Gastrocnemius medialis (tissue), 4 donors: ENCODE results near the gene HSD11B1L. TPM values are rescaled to one million over a fixed set of nuclear protein-coding genes. Genes with fewer than 3 reads are reported as not detected.

ENCODE experiments used
- ATAC-seq, 2 donors: fragments of 150-250 bp; one replicate each; pipeline ENCODE4 v1.9.1; 2016
- DNase-seq, 2 donors: peaks; one replicate each; pipeline ENCODE4 v3.0.0-alpha.2; 2019
- H3K27ac ChIP-seq, 4 donors: fragments of 200-600 bp; sonication (generic); 1 replicate in 1 of 4; 2 replicates in 3 of 4; pipeline ENCODE4 v1.5.1; 2016 to 2018; ENCODE audit warnings: mild to moderate bottlenecking in 2 of 4, moderate library complexity in 1 of 4
- H3K27me3 ChIP-seq, 3 donors: fragments of 200-600 bp; sonication (generic) in 2 of 3; 1 replicate in 1 of 3; 2 replicates in 2 of 3; pipeline versions ENCODE4 v1.5.1 to v1.6.0; 2016 to 2019; ENCODE audit warnings: mild to moderate bottlenecking in 1 of 3, moderate library complexity in 1 of 3
- H3K36me3 ChIP-seq, 2 donors: fragments of 200-600 bp; sonication (generic) in 1 of 2; one replicate each; pipeline ENCODE4 v1.5.1; 2017 to 2018
- H3K4me1 ChIP-seq, 2 donors: fragments of 200-600 bp; sonication (generic) in 1 of 2; one replicate each; pipeline ENCODE4 v1.5.1; 2016 to 2017; ENCODE audit warnings: mild to moderate bottlenecking in 2 of 2
- H3K4me3 ChIP-seq, 4 donors: fragments of 200-600 bp; sonication (generic) in 3 of 4; 1 replicate in 1 of 4; 2 replicates in 3 of 4; pipeline ENCODE4 v1.5.1; 2016 to 2019; ENCODE audit warnings: mild to moderate bottlenecking in 2 of 4
- H3K9me3 ChIP-seq, 3 donors: fragments of 200-600 bp; sonication (generic) in 2 of 3; 1 replicate in 1 of 3; 2 replicates in 2 of 3; pipeline ENCODE4 v1.5.1; 2016 to 2019
- CTCF ChIP-seq, 5 experiments: fragments of 450-650 bp in 3 of 5; fragments of 200-600 bp in 2 of 5; sonication (generic) in 2 of 5; IDR thresholded peaks in 4 of 5; conservative IDR thresholded peaks in 1 of 5; 1 replicate in 4 of 5; 2 replicates in 1 of 5; pipeline ENCODE4 v1.5.1; 2016 to 2019; ENCODE audit warnings: antibody characterized with exemption in 5 of 5, mild to moderate bottlenecking in 3 of 5, moderate library complexity in 3 of 5
- POLR2A ChIP-seq, 2 donors: fragments of 450-650 bp; IDR thresholded peaks; one replicate each; pipeline ENCODE4 v1.6.1; 2017; ENCODE audit warnings: antibody characterized with exemption in 2 of 2, mild to moderate bottlenecking in 2 of 2, moderate library complexity in 2 of 2
- in situ Hi-C, 4 donors: fragments of 200-750 bp; cut with MboI; loops; one replicate each; pipeline versions ENCODE4 v1.15.0 to v1.8.0; 2017; ENCODE audit warnings: low sequenced_read_pairs in 4 of 4
- intact Hi-C: fragments of 100-400 bp; cut with DNase I; formaldehyde crosslinking; loops from one replicate; pipeline ENCODE4 v1.15.1; 2023; ENCODE audit warnings: low total_unique reads
- total RNA-seq, 4 donors: library from RNA; depleted of rRNA; stranded (reverse); fragments of >200 nt; gene quantifications; one replicate each; pipeline versions ENCODE4 v1.1.0 to v1.2.3, GENCODE V29; 2016

Gene HSD11B1L
- total RNA-seq, 4 donors from 2014 or later: 5.8 to 33.2 (median 21.5) TPM

GRCh38 chr19:5644037-5644436 lies 36.8 kb upstream of the HSD11B1L start:
- no peak overlapping the region for H3K27ac ChIP-seq
- no peak for ATAC-seq
- H3K36me3 ChIP-seq: peaks cover 0 to 48% of the 10 kb centered on the region in 2 donors
- H3K4me3 ChIP-seq: no peak overlapping the region
- H3K4me1 ChIP-seq: peaks cover 0 to 5% of the 10 kb centered on the region in 2 donors
- DNase-seq: no peak
- in situ Hi-C loops (no loop called here), intact Hi-C loops (no loop called here)
- TF ChIP-seq CTCF (IDR thresholded peaks at IDR 0.05 in 4 of 5, conservative IDR thresholded peaks at IDR 0.05 in 1 of 5) (no peak), POLR2A (IDR thresholded peaks at IDR 0.05) (no peak)
- no peaks in the 10 kb centered on the region for H3K27me3 ChIP-seq
- no peaks in the 10 kb centered on the region for H3K9me3 ChIP-seq

GRCh38 chr19:5645409-5645808 lies 35.4 kb upstream of the HSD11B1L start:
- Histone ChIP-seq H3K4me3 (no peak overlapping the region), H3K36me3 (peaks cover 0 to 58% of the 10 kb centered on the region in 2 donors), H3K9me3 (no peaks in the 10 kb centered on the region), H3K4me1 (peaks cover 0 to 3% of the 10 kb centered on the region in 2 donors), H3K27me3 (no peaks in the 10 kb centered on the region), H3K27ac (no peak overlapping the region)
- DNase-seq: no peak
- no peak for ATAC-seq
- intact Hi-C loops: no loop called here
- TF ChIP-seq CTCF (IDR thresholded peaks at IDR 0.05 in 4 of 5, conservative IDR thresholded peaks at IDR 0.05 in 1 of 5) (no peak), POLR2A (IDR thresholded peaks at IDR 0.05) (no peak)
- in situ Hi-C loops: no loop called here

GRCh38 chr19:5646703-5647102 lies 34.1 kb upstream of the HSD11B1L start:
- Histone ChIP-seq H3K9me3 (no peaks in the 10 kb centered on the region), H3K27me3 (no peaks in the 10 kb centered on the region), H3K4me3 (no peak overlapping the region), H3K36me3 (peaks cover 0 to 71% of the 10 kb centered on the region in 2 donors), H3K27ac (no peak overlapping the region), H3K4me1 (no peaks in the 10 kb centered on the region)
- ATAC-seq (no peak), DNase-seq (no peak)
- intact Hi-C loops: no loop called here
- in situ Hi-C loops: no loop called here
- TF ChIP-seq CTCF (IDR thresholded peaks at IDR 0.05 in 4 of 5, conservative IDR thresholded peaks at IDR 0.05 in 1 of 5): no peak
- no peak for TF ChIP-seq POLR2A (IDR thresholded peaks at IDR 0.05)

- Histone ChIP-seq H3K36me3 (peaks cover 0 to 80% of the 10 kb centered on the region in 2 donors), H3K4me1 (no peaks in the 10 kb centered on the region), H3K27ac (no peak overlapping the region), H3K9me3 (no peaks in the 10 kb centered on the region), H3K27me3 (no peaks in the 10 kb centered on the region), H3K4me3 (no peak overlapping the region)
- intact Hi-C loops (no loop called here), in situ Hi-C loops (no loop called here)
- TF ChIP-seq POLR2A (IDR thresholded peaks at IDR 0.05): no peak
- TF ChIP-seq CTCF (IDR thresholded peaks at IDR 0.05 in 4 of 5, conservative IDR thresholded peaks at IDR 0.05 in 1 of 5): no peak
- no peak for DNase-seq
- ATAC-seq: no peak
Measured at GRCh38 chr19:5648464-5648863, 32.4 kb upstream of the HSD11B1L start.

- DNase-seq: no peak
- Histone ChIP-seq H3K4me3 (no peak overlapping the region), H3K4me1 (no peaks in the 10 kb centered on the region), H3K9me3 (no peaks in the 10 kb centered on the region), H3K27me3 (no peaks in the 10 kb centered on the region), H3K27ac (no peak overlapping the region), H3K36me3 (peaks cover 0 to 92% of the 10 kb centered on the region in 2 donors)
- intact Hi-C loops: no loop called here
- no peak for ATAC-seq
- no peak for TF ChIP-seq CTCF (IDR thresholded peaks at IDR 0.05 in 4 of 5, conservative IDR thresholded peaks at IDR 0.05 in 1 of 5)
- TF ChIP-seq POLR2A (IDR thresholded peaks at IDR 0.05): no peak
- in situ Hi-C loops: no loop called here
Measured at GRCh38 chr19:5651361-5651760, 29.5 kb upstream of the HSD11B1L start.
